Ishikawa (cell line): Measurements from ENCODE around the gene SDC4.

Experiments used
- EGR1 ChIP-seq: IDR thresholded peaks from 2 replicates; pipeline ENCODE4 v1.6.1; 2012
- EP300 ChIP-seq: IDR thresholded peaks from 2 replicates; pipeline ENCODE4 v1.6.1; 2012; ENCODE audit warnings: borderline replicate concordance
- FOXM1 ChIP-seq: IDR thresholded peaks from 2 replicates; pipeline ENCODE4 v1.6.1; 2012; ENCODE audit warnings: low read depth, borderline replicate concordance
- MAX ChIP-seq: IDR thresholded peaks from 2 replicates; pipeline ENCODE4 v1.6.1; 2012
- RAD21 ChIP-seq: IDR thresholded peaks from 2 replicates; pipeline ENCODE4 v1.6.1; 2012; ENCODE audit warnings: low read depth
- REST ChIP-seq: IDR thresholded peaks from 2 replicates; pipeline ENCODE4 v1.6.1; 2012; ENCODE audit warnings: low read depth, mild to moderate bottlenecking
- TAF1 ChIP-seq: IDR thresholded peaks from 2 replicates; pipeline ENCODE4 v1.6.1; 2012; ENCODE audit warnings: low read depth, mild to moderate bottlenecking
- TCF12 ChIP-seq: IDR thresholded peaks from 2 replicates; pipeline ENCODE4 v1.6.1; 2012; ENCODE audit warnings: low read depth
- TEAD4 ChIP-seq: IDR thresholded peaks from 2 replicates; pipeline ENCODE4 v1.6.1; 2012
- USF1 ChIP-seq: IDR thresholded peaks from 2 replicates; pipeline ENCODE4 v1.6.1; 2012
- YY1 ChIP-seq: IDR thresholded peaks from 2 replicates; pipeline ENCODE4 v1.6.1; 2012; ENCODE audit warnings: low read depth

- TF ChIP-seq EGR1: no peak
- TF ChIP-seq RAD21: no peak
- no peak for TF ChIP-seq MAX
- no peak for TF ChIP-seq TEAD4
- TF ChIP-seq YY1: no peak
- no peak for TF ChIP-seq REST
- TF ChIP-seq EP300: no peak
- TF ChIP-seq FOXM1: no peak
- no peak for TF ChIP-seq USF1
- TF ChIP-seq TAF1: no peak
- TF ChIP-seq TCF12: no peak
These were observed 31.8 kb downstream of the SDC4 start for GRCh38 chr20:45316150-45317080.
